ENCODE data around the gene SLC22A31. TPM values are rescaled to one million over a fixed set of nuclear protein-coding genes. Genes with fewer than 3 reads are reported as not detected.
"Not testable (repeated sequence)": the region's sequence is repeated elsewhere in the genome, so short reads cannot be mapped to it uniquely, and the experiment has no call there.

SLC22A31 gene
- total RNA-seq, 3 donors from 2014 or later (not counting 1 experiment from before 2014, with no cell fraction given), result 0.75 TPM; not detected in 2

DNA sequence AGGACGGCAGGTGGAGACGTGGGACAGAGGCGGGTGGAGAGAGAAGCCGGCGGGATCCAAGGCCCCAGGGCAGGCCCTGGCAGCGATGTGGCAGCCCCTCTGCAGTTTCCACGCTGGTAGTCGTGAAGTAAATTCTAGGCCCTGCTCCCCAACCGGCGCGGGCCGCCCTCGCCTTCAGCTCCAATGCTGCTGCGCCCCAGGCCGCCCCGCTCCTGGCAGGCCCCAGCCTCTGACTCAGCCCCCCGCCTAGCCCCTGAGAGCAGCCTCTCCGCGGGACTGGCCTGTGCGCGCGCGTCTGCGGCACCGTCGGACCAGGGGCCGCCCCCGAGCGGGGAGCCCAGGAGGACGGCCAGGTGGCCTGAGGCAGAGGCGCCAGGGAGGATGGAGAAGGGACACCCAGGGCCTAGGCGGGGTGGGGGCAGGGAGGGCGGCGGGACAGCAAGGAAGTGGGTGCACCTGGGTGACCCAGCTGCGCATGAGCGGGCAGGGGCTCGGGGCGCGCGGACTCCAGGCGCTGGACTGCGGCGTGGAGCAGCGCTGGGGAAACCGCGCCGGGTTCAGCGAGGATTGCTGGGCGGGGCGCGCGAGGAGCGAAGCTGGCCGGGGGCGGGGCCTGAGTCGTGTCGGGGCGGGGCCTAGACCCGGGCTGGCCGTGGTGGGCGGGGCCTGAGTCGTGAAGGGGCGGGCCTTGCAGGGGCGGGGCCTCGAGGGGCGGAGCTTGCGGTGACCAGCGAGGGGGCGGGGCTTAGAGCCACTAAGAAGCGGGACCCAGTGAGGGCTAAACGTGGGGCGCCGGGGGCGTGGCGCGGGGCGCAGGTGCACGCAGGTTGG is 46.8 kb upstream of the SLC22A31 start:
- Mint-ChIP-seq H3K4me3 (peak overlapping the region; percentile 81), H3K36me3 (no peaks in the 10 kb centered on the region), H3K27me3 (ENCODE audit: low read depth in 2 of 2) (no peaks in the 10 kb centered on the region), H3K9me3 (peaks cover 2 to 10% of the 10 kb centered on the region in 2 donors), H3K4me1 (peaks cover 6 to 9% of the 10 kb centered on the region in 2 donors), H3K27ac (no peak overlapping the region)
- H3K9me3 ChIP-seq (ENCODE audit: control insufficient read depth, insufficient read depth, low read length), result peaks cover 10% of the 10 kb centered on the region
- ATAC-seq, result peak; percentile 93 to 100 (median 97)
- 7% methylated on average over 78 of the region's 78 CpGs for WGBS (ENCODE audit: insufficient coverage)
- intact Hi-C loops (cut with micrococcal nuclease), result loop anchor here (10.0 kb wide), 1 partner anchor 68 kb away; no protein-coding TSS in a partner anchor
- H3K4me3 ChIP-seq (ENCODE audit: low read length), result no peak overlapping the region
- peaks cover 12% of the 10 kb centered on the region for H3K4me1 ChIP-seq (ENCODE audit: control insufficient read depth, insufficient read depth, low read length)
- TF ChIP-seq, protein P1, sequence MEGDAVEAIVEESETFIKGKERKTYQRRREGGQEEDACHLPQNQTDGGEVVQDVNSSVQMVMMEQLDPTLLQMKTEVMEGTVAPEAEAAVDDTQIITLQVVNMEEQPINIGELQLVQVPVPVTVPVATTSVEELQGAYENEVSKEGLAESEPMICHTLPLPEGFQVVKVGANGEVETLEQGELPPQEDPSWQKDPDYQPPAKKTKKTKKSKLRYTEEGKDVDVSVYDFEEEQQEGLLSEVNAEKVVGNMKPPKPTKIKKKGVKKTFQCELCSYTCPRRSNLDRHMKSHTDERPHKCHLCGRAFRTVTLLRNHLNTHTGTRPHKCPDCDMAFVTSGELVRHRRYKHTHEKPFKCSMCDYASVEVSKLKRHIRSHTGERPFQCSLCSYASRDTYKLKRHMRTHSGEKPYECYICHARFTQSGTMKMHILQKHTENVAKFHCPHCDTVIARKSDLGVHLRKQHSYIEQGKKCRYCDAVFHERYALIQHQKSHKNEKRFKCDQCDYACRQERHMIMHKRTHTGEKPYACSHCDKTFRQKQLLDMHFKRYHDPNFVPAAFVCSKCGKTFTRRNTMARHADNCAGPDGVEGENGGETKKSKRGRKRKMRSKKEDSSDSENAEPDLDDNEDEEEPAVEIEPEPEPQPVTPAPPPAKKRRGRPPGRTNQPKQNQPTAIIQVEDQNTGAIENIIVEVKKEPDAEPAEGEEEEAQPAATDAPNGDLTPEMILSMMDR (IDR thresholded peaks at IDR 0.05), result no peak
- H3K27me3 ChIP-seq (ENCODE audit: control insufficient read depth, insufficient read depth, low read length), result no peaks in the 10 kb centered on the region
- peak; percentile 94 for DNase-seq
- no peak overlapping the region for H3K27ac ChIP-seq (ENCODE audit: low read length)
- no peaks in the 10 kb centered on the region for H3K36me3 ChIP-seq (ENCODE audit: control insufficient read depth, insufficient read depth, low read length)

DNA sequence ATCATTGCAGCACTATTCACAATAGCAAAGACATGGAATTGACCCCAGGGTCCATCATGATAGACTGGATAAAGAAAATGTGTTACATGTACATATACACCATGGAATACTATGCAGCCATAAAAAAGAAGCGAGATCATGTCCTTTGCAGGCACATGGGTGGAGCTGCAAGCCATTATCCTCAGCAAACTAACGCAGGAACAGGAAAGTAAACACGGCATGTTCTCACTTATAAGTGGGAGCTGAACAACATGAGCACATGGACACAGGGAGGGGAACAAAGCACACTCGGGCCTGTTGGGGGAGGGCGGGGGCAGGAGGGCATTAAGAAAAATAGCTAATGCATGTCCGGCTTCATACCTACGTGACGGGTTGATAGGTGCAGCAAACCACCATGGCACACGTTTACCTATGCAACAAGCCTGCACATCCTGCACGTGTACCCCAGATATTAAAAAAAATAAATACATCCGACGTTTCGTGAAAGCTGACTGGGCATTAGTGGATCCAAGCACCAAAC is 46.1 kb upstream of the SLC22A31 start:
- Histone ChIP-seq H3K36me3 (ENCODE audit: control insufficient read depth, insufficient read depth, low read length) (no peaks in the 10 kb centered on the region), H3K27me3 (ENCODE audit: control insufficient read depth, insufficient read depth, low read length) (no peaks in the 10 kb centered on the region), H3K4me1 (ENCODE audit: control insufficient read depth, insufficient read depth, low read length) (peaks cover 17% of the 10 kb centered on the region), H3K4me3 (ENCODE audit: low read length) (no peak overlapping the region), H3K9me3 (ENCODE audit: control insufficient read depth, insufficient read depth, low read length) (peaks cover 10% of the 10 kb centered on the region), H3K27ac (ENCODE audit: low read length) (no peak overlapping the region)
- TF ChIP-seq, protein P1 (IDR thresholded peaks at IDR 0.05), result no peak
- intact Hi-C loops (cut with micrococcal nuclease), result loop anchor here (10.0 kb wide), 1 partner anchor 68 kb away; no protein-coding TSS in a partner anchor
- no peaks in the 10 kb centered on the region for H3K36me3 Mint-ChIP-seq
- DNase-seq (no peak), ATAC-seq (no peak)
- H3K4me3 Mint-ChIP-seq, result peak overlapping the region; percentile 79
- peak overlapping the region in 1 of 2 donors; percentile 61 for H3K27ac Mint-ChIP-seq
- peaks cover 2 to 7% of the 10 kb centered on the region in 2 donors for H3K9me3 Mint-ChIP-seq
- peaks cover 6 to 13% of the 10 kb centered on the region in 2 donors for H3K4me1 Mint-ChIP-seq
- 78% methylated on average over 13 of the region's 13 CpGs for WGBS (ENCODE audit: insufficient coverage)
- no peaks in the 10 kb centered on the region for H3K27me3 Mint-ChIP-seq (ENCODE audit: low read depth in 2 of 2)

DNA sequence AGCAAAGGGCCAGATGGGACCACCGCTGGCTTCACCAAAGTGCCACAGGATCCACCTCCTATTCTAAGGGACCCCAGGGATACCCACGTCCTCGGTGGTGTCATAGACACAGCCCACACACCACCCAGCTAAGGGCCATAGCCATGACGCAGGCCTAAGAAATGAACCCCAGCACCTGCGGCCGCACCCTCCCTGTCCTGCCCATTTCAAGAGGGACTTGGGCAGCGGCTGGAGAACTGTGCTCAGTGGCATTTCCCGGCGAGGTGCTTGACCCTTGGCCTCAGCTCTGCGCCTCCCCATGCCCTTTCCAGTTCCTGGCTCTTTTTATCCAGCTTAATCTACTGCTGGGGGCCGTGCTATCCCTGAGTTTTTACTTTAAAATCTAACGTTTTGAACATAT is 44.4 kb upstream of the SLC22A31 start:
- Mint-ChIP-seq H3K4me1 (peaks cover 6 to 29% of the 10 kb centered on the region in 2 donors), H3K27ac (no peak overlapping the region), H3K27me3 (ENCODE audit: low read depth in 2 of 2) (no peaks in the 10 kb centered on the region), H3K4me3 (no peak overlapping the region), H3K9me3 (peaks cover 0 to under 1% of the 10 kb centered on the region in 2 donors), H3K36me3 (no peaks in the 10 kb centered on the region)
- Histone ChIP-seq H3K4me1 (ENCODE audit: control insufficient read depth, insufficient read depth, low read length) (peaks cover 30% of the 10 kb centered on the region), H3K36me3 (ENCODE audit: control insufficient read depth, insufficient read depth, low read length) (no peaks in the 10 kb centered on the region), H3K4me3 (ENCODE audit: low read length) (no peak overlapping the region), H3K9me3 (ENCODE audit: control insufficient read depth, insufficient read depth, low read length) (peaks cover 3% of the 10 kb centered on the region), H3K27me3 (ENCODE audit: control insufficient read depth, insufficient read depth, low read length) (no peaks in the 10 kb centered on the region), H3K27ac (ENCODE audit: low read length) (no peak overlapping the region)
- DNase-seq, result no peak
- 77% methylated on average over 11 of the region's 12 CpGs for WGBS (ENCODE audit: insufficient coverage)
- no peak for ATAC-seq
- intact Hi-C loops (cut with micrococcal nuclease), result loop anchor here (10.0 kb wide), 1 partner anchor 70 kb away; no protein-coding TSS in a partner anchor
- TF ChIP-seq, protein P1 (IDR thresholded peaks at IDR 0.05), result no peak

DNA sequence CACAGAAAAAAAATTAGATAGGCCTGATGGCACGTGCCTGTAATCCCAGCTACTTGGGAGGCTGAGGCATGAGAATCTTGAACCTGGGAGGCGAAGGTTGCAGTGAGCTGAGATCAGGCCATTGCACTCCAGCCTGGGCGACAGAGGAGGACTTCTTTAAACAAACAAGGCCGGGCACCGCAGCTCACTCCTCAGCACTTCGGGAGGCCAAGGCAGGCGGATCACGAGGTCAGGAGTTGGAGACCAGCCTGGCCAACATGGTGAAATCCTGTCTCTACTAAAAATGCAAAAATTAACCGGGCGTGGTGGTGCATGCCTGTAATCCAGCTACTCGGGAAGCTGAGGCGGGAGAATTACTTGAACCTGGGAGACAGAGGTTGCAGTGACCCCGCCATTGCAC is 43.9 kb upstream of the SLC22A31 start:
- H3K36me3 ChIP-seq (ENCODE audit: control insufficient read depth, insufficient read depth, low read length); H3K27me3 Mint-ChIP-seq (ENCODE audit: low read depth in 2 of 2); H3K27ac ChIP-seq (ENCODE audit: low read length); ATAC-seq; H3K9me3 Mint-ChIP-seq; H3K36me3 Mint-ChIP-seq; H3K4me3 ChIP-seq (ENCODE audit: low read length); DNase-seq; H3K27me3 ChIP-seq (ENCODE audit: control insufficient read depth, insufficient read depth, low read length); H3K9me3 ChIP-seq (ENCODE audit: control insufficient read depth, insufficient read depth, low read length); H3K4me3 Mint-ChIP-seq: not testable (repeated sequence)
- intact Hi-C loops (cut with micrococcal nuclease), result loop anchor here (10.0 kb wide), 1 partner anchor 71 kb away; no protein-coding TSS in a partner anchor
- 87% methylated on average over 13 of the region's 13 CpGs for WGBS (ENCODE audit: insufficient coverage)
- Mint-ChIP-seq H3K27ac (peak overlapping the region in 1 of 2 donors; percentile 87), H3K4me1 (peaks cover 6 to 30% of the 10 kb centered on the region in 2 donors)
- H3K4me1 ChIP-seq (ENCODE audit: control insufficient read depth, insufficient read depth, low read length), result peaks cover 31% of the 10 kb centered on the region
